Spleen (tissue), 13 donors: ENCODE measurements around the gene VGLL3. TPM values are rescaled to one million over a fixed set of nuclear protein-coding genes. Genes with fewer than 3 reads are reported as not detected.

Experiments used
- DNase-seq: peaks from one replicate; pipeline ENCODE4 v3.0.0-alpha.2; 2020
- H3K27ac ChIP-seq, 8 donors: fragments of 200-600 bp; sonication (generic) in 7 of 8; 1 replicate in 4 of 8; 2 replicates in 4 of 8; pipeline versions ENCODE4 v1.5.0 to v1.8.0; 2016 to 2021; ENCODE audit warnings: inconsistent platforms in 4 of 8, mild to moderate bottlenecking in 4 of 8, moderate library complexity in 1 of 8
- H3K27me3 ChIP-seq, 7 donors: fragments of 200-600 bp; sonication (generic) in 6 of 7; replicated peaks in 1 of 7; 1 replicate in 4 of 7; 2 replicates in 3 of 7; pipeline versions ENCODE4 v1.5.0 to v1.8.0; 2016 to 2021; ENCODE audit warnings: inconsistent platforms in 3 of 7, mild to moderate bottlenecking in 1 of 7
- H3K36me3 ChIP-seq, 6 donors: fragments of 200-600 bp; sonication (generic) in 5 of 6; 1 replicate in 4 of 6; 2 replicates in 2 of 6; pipeline versions ENCODE4 v1.5.0 to v1.8.0; 2016 to 2021; ENCODE audit warnings: inconsistent platforms in 2 of 6
- H3K4me1 ChIP-seq, 6 donors: fragments of 200-600 bp; sonication (generic) in 5 of 6; 1 replicate in 3 of 6; 2 replicates in 3 of 6; pipeline versions ENCODE4 v1.5.0 to v1.8.0; 2016 to 2021; ENCODE audit warnings: inconsistent platforms in 3 of 6
- H3K4me3 ChIP-seq, 8 donors: fragments of 200-600 bp; sonication (generic) in 7 of 8; 1 replicate in 4 of 8; 2 replicates in 4 of 8; pipeline versions ENCODE4 v1.5.0 to v1.8.0; 2016 to 2021; ENCODE audit warnings: inconsistent platforms in 4 of 8, mild to moderate bottlenecking in 4 of 8, moderate library complexity in 2 of 8
- H3K9me3 ChIP-seq, 8 donors: fragments of 200-600 bp; sonication (generic) in 7 of 8; 1 replicate in 4 of 8; 2 replicates in 4 of 8; pipeline versions ENCODE4 v1.5.0 to v1.8.0; 2016 to 2021; ENCODE audit warnings: inconsistent platforms in 4 of 8
- CTCF ChIP-seq, 11 experiments: fragments of 200-600 bp in 7 of 11; fragments of 450-650 bp in 4 of 11; sonication (generic) in 4 of 11; IDR thresholded peaks in 8 of 11; conservative IDR thresholded peaks in 3 of 11; 1 replicate in 7 of 11; 2 replicates in 4 of 11; pipeline versions ENCODE4 v1.4.0 to v1.8.0; 2016 to 2021; ENCODE audit warnings: antibody characterized with exemption in 11 of 11, inconsistent platforms in 4 of 11, mild to moderate bottlenecking in 1 of 11
- POLR2A ChIP-seq, 3 donors: fragments of 450-650 bp; IDR thresholded peaks; one replicate each; pipeline ENCODE4 v1.5.1; 2017; ENCODE audit warnings: antibody characterized with exemption in 3 of 3, mild to moderate bottlenecking in 1 of 3
- POLR2AphosphoS5 ChIP-seq, 3 donors: sonication (generic); formaldehyde crosslinking; IDR thresholded peaks; one replicate each; pipeline ENCODE4 v1.5.1; 2017; ENCODE audit warnings: antibody characterized with exemption in 3 of 3
- WGBS, 5 donors: extraction: QIAGEN DNeasy Blood & Tissue Kit in 3 of 5; methylation state at CpG; one replicate each; pipeline versions ENCODE4 v1.1.5 to v1.1.7; 2013 to 2018; 5-methylcytosine and 5-hydroxymethylcytosine counted together
- intact Hi-C: fragments of 100-400 bp; cut with DNase I; formaldehyde crosslinking; loops from one replicate; pipeline ENCODE4 v1.15.0; 2023; ENCODE audit warnings: low total_unique reads
- long read RNA-seq, 2 donors: transcript quantifications; one replicate each; lab custom pipeline, GENCODE V29; 2026
- polyA plus RNA-seq, 3 donors: library from polyadenylated mRNA; stranded (reverse); fragments of 200-250 nt; gene quantifications; one replicate each; pipeline ENCODE4 v1.2.1, GENCODE V29; 2013
- total RNA-seq, 7 donors: library from RNA; depleted of rRNA in 3 of 7; stranded (reverse); fragments of >200 nt in 3 of 7; fragmentation: NEBNext Ultra II Directional in 4 of 7; extraction: Animal tissue kit (Norgen Biotek cat#: 25700) in 4 of 7; gene quantifications; one replicate each; pipeline versions ENCODE4 v1.1.0 to v1.2.1, GENCODE V29; 2016 to 2021
- donor health status: healthy with polysubstance abuse.
- donor health status: DM: no; HTN: no; CAD: no; lungs with moderate emphysema.
- donor health status: DM: no; HTN: no; CAD: no.
- donor health status: Bipolar disorder and iron deficiency.
- donor health status: healthy.
- donor health status: DM: no; HTN: no; CAD: no.
- donor health status: DM: yes; HTN: yes; CAD: no.

Gene VGLL3, protein sequence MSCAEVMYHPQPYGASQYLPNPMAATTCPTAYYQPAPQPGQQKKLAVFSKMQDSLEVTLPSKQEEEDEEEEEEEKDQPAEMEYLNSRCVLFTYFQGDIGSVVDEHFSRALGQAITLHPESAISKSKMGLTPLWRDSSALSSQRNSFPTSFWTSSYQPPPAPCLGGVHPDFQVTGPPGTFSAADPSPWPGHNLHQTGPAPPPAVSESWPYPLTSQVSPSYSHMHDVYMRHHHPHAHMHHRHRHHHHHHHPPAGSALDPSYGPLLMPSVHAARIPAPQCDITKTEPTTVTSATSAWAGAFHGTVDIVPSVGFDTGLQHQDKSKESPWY
- total RNA-seq (1 to 10 TPM; 1.8 to 9.9 (median 2.8) TPM), polyA plus RNA-seq (1 to 10 TPM in 1 of 3 donors, under 1 TPM in 2; 0.26 to 1.1 (median 0.73) TPM)
- long read RNA-seq, donor 1, full-length matches to known transcripts, result 1 of 1 reads
- long read RNA-seq, donor 1, partial matches to known transcripts, result 0 of 1 reads
- long read RNA-seq, donor 1, other reads (novel, unspliced or antisense), result 0 of 1 reads
- long read RNA-seq, donor 2, full-length matches to known transcripts, result 2 of 2 reads
- long read RNA-seq, donor 2, partial matches to known transcripts, result 0 of 2 reads
- long read RNA-seq, donor 2, other reads (novel, unspliced or antisense), result 0 of 2 reads

- intact Hi-C loops, result no loop called here
- WGBS, 5 donors, result 1 to 4% (median 2%) methylated on average over 5 to 77 of the region's 77 CpGs
- Histone ChIP-seq H3K27ac (peak within 1 kb of the TSS in 7 of 8 donors; percentile 41 to 72 (median 65)), H3K36me3 (no peaks in the 10 kb centered on the region), H3K4me1 (peaks cover 0 to 21% (median 8%) of the 10 kb centered on the region in 6 donors), H3K4me3 (peak within 1 kb of the TSS; percentile 32 to 73 (median 46)), H3K9me3 (no peaks in the 10 kb centered on the region), H3K27me3 (peaks cover 0 to 61% (median 23%) of the 10 kb centered on the region in 7 donors)
- TF ChIP-seq POLR2AphosphoS5 (IDR thresholded peaks at IDR 0.05) (peak in 2 of 3 donors; percentile 56 to 68), CTCF (IDR thresholded peaks at IDR 0.05 in 8 of 11, conservative IDR thresholded peaks at IDR 0.05 in 3 of 11) (peak in 1 of 11 experiments; percentile 21), POLR2A (IDR thresholded peaks at IDR 0.05) (no peak)
- DNase-seq, result peak; percentile 76
These were observed at the start of gene VGLL3 for GRCh38 chr3:86990734-86991481. Gene VGLL3 (minus strand): TSS chr3:86991149. CDS start chr3:86990743, 406 bp downstream.

DNA sequence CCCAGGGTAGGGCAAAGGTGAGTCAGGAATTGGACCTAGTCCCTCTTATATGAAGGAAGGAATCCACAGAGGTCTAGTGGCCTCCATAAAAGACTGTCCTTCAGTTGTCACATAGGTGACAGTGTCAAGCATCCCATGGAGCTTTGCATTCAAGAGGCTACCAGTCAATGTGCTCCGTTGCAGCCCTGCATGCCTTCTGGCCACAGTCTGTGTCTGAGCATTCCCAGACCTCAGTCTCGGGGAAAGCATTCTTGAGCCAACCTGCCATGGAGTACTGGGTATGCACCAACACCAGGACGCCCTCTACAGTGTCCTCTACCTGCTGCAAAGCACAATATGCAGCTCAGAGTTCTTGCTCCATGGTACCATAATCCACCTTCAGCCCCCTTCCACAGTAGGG lies 46.7 kb upstream of the VGLL3 start:
- 69 to 87% (median 76%) methylated on average over 3 of the region's 3 CpGs for WGBS, 5 donors
- Histone ChIP-seq H3K9me3 (peaks cover 0 to 3% (median 0%) of the 10 kb centered on the region in 8 donors), H3K4me3 (no peak overlapping the region), H3K36me3 (no peaks in the 10 kb centered on the region), H3K27ac (no peak overlapping the region), H3K4me1 (no peaks in the 10 kb centered on the region), H3K27me3 (no peaks in the 10 kb centered on the region)
- DNase-seq, result no peak
- intact Hi-C loops, result no loop called here
- TF ChIP-seq POLR2A (IDR thresholded peaks at IDR 0.05) (no peak), POLR2AphosphoS5 (IDR thresholded peaks at IDR 0.05) (no peak), CTCF (IDR thresholded peaks at IDR 0.05 in 8 of 11, conservative IDR thresholded peaks at IDR 0.05 in 3 of 11) (no peak)

- WGBS, 5 donors, result 83 to 91% (median 89%) methylated on average over 6 of the region's 6 CpGs
- intact Hi-C loops, result no loop called here
These were observed 45.7 kb upstream of the VGLL3 start for GRCh38 chr3:87036671-87037070.

More at GRCh38 chr3:87036671-87037070, 45.7 kb upstream of the VGLL3 start:
- no peaks in the 10 kb centered on the region for H3K36me3 ChIP-seq
- no peaks in the 10 kb centered on the region for H3K27me3 ChIP-seq
- H3K4me3 ChIP-seq, result no peak overlapping the region
- peaks cover 0 to 3% (median 0%) of the 10 kb centered on the region in 8 donors for H3K9me3 ChIP-seq
- H3K27ac ChIP-seq, result no peak overlapping the region
- DNase-seq, result no peak
- H3K4me1 ChIP-seq, result no peaks in the 10 kb centered on the region
- TF ChIP-seq POLR2A (IDR thresholded peaks at IDR 0.05), result no peak
- TF ChIP-seq CTCF (IDR thresholded peaks at IDR 0.05 in 8 of 11, conservative IDR thresholded peaks at IDR 0.05 in 3 of 11), result no peak
- TF ChIP-seq POLR2AphosphoS5 (IDR thresholded peaks at IDR 0.05), result no peak
